Measurements from ENCODE around the gene GNGT2.
A peak's percentile ranks its signal among the peaks of the same experiment; 100 is the strongest.

The GNGT2 gene

GRCh38 chr17:49224198-49224996 lies 14.0 kb upstream of the GNGT2 start:
- TF ChIP-seq CTCF (IDR thresholded peaks at IDR 0.05; ENCODE audit: low read depth, low read length), result no peak
- no peak for DNase-seq (ENCODE audit: extremely low read depth, low read depth)

- no peak for DNase-seq (ENCODE audit: extremely low read depth, low read depth)
- TF ChIP-seq CTCF (IDR thresholded peaks at IDR 0.05; ENCODE audit: low read depth, low read length), result peak; percentile 86
Measured at GRCh38 chr17:49223517-49224197, 13.3 kb upstream of the GNGT2 start.

GRCh38 chr17:49223168-49223516 lies 12.8 kb upstream of the GNGT2 start:
- no peak for DNase-seq (ENCODE audit: extremely low read depth, low read depth)
- TF ChIP-seq CTCF (IDR thresholded peaks at IDR 0.05; ENCODE audit: low read depth, low read length), result no peak

- no peak for DNase-seq (ENCODE audit: extremely low read depth, low read depth)
- TF ChIP-seq CTCF (IDR thresholded peaks at IDR 0.05; ENCODE audit: low read depth, low read length), result no peak
Measured at GRCh38 chr17:49219987-49220386, 9.6 kb upstream of the GNGT2 start.

DNA sequence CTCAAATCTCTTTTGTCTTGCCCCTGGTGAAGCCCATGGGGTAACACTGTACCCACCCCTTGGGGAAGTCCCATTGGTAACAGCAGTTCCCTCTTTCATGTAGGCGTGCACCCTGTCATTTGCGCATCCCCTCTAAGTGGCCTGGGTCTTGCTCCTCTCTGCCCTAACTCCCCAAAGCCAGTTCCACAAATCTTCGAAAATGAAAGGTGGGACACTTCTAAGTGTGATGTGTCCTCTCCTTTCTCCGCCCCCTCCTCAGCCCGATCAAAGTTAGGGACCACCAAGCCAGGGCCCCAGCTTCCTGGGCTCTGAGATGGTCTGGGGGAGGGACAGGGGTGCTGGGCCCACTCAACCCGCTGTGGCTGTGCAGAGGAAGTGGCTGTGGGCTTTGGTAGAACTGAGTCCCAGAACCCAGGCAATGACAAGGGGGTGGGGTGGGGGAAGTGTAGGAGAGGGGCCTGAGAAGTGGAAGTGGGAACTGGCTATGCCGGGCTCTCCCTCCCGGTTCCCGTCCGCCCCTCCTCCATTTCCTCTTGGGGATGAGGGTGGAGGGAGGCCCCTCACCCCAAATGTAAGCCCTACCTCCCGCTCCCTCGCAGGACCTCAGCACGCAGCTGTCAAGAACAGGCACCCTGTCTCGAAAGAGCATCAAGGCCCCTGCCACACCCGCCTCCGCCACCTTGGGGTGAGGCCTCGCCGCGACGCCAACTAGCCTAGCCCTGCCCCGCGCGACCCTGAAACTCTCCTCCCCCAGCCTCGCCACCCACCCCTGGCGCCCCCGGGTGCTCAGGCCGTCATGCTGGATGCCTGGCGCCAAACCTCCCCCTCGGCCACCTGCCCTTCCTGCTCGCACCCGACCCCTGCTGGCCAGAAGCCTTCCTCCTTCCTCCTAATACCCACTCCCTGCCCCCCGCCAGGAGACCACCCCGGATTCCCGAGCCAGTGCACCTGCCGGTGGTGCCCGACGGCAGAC lies 8.9 kb upstream of the GNGT2 start:
- peak; percentile 3 for TF ChIP-seq CTCF (IDR thresholded peaks at IDR 0.05; ENCODE audit: low read depth, low read length)
- no peak for DNase-seq (ENCODE audit: extremely low read depth, low read depth)

GRCh38 chr17:49217651-49218413 lies 7.5 kb upstream of the GNGT2 start:
- no peak for DNase-seq (ENCODE audit: extremely low read depth, low read depth)
- no peak for TF ChIP-seq CTCF (IDR thresholded peaks at IDR 0.05; ENCODE audit: low read depth, low read length)
